ENCODE measurements around the gene PARD3B.

- TF ChIP-seq, protein P1, sequence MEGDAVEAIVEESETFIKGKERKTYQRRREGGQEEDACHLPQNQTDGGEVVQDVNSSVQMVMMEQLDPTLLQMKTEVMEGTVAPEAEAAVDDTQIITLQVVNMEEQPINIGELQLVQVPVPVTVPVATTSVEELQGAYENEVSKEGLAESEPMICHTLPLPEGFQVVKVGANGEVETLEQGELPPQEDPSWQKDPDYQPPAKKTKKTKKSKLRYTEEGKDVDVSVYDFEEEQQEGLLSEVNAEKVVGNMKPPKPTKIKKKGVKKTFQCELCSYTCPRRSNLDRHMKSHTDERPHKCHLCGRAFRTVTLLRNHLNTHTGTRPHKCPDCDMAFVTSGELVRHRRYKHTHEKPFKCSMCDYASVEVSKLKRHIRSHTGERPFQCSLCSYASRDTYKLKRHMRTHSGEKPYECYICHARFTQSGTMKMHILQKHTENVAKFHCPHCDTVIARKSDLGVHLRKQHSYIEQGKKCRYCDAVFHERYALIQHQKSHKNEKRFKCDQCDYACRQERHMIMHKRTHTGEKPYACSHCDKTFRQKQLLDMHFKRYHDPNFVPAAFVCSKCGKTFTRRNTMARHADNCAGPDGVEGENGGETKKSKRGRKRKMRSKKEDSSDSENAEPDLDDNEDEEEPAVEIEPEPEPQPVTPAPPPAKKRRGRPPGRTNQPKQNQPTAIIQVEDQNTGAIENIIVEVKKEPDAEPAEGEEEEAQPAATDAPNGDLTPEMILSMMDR (conservative IDR thresholded peaks at IDR 0.05): no peak
- TF ChIP-seq EZH2 (IDR thresholded peaks at IDR 0.05; ENCODE audit: low read depth): no peak
These were observed 1016.2 kb downstream of the PARD3B start for GRCh38 chr2:205561441-205561840.

Measured in PC-9 (cell line).